NCI-H1048 (cell line): ENCODE measurements around the gene JAKMIP2.
A peak's percentile ranks its signal among the peaks of the same experiment; 100 is the strongest.

ENCODE experiments used
- DNase-seq: peaks from one replicate; lab custom pipeline; 2025; lab: John Stamatoyannopoulos, UW

The JAKMIP2 gene

DNA sequence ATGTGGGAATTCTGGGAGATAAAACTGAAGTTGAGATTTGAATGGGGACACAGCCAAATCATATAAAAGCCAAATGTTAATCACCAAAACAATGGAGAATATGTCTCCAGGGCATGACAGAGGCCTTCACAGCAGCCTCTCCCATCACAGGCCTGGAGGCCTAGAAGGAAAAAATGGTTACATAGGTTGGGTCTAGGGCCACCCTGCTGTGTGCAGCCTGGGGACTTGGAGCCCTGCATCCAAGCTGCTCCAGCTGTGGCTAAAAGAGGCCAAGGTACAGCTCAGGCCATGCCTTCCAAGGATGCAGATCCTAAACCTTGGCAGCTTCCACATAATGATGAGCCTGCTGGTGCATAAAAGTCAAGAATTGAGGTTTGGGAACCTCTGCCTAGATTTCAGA, 85.1 kb downstream of the JAKMIP2 start:
- DNase-seq = no peak

DNA sequence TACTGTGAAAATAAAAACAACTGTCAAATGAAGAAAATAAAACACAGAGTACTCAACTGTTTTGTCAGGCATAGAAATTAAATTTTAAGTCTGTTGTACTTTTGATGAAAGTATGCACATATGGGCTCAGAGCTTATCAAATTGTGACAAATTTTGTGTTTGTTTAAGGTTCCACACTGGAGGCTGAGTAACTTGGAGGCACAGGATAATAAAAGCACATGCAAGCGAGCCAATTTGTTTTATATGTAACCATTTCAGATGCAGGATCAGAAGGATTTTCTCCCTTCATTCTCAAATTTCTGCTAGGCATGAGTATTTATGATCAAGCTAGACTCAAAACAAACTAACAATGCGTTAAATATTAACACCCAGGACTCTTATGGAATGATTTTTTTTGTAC, 87.8 kb downstream of the JAKMIP2 start:
- no peak for DNase-seq

DNA sequence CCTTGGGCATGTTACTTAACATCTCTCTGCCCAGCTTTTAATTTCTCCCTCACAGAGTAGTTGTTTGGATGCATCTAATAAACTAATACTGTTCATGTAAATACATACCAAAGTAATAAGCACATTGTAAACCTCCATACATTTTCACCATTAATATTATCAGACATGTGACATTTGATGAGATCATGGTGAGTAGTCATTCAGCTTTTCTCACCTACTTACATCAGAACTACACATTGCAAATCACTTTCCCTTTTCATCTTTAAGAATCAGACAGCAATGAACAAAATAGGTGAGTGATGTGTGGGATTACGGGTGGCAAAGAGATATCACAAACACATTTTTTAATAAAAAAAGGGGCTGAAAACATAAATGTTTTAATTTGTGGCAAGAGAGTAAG, 89.3 kb downstream of the JAKMIP2 start:
- DNase-seq = no peak

DNA sequence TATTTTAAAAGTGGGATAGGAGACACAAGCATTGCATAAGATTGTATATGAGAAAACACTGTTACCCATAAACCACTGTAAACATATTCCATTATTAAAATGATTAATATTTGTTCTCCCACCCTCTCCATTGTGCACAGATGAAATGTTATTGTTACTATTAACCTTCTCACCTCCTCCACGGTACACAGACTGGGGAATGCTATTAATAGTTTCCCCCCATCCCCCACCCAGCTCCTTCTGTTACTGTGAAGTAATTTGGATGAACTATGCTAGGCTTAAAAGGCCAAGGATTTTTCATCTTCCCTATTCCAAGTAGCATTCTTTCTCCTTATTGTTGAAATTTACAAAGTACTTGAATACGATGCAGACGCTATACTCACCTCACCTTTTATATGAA, 91.4 kb downstream of the JAKMIP2 start:
- no peak for DNase-seq

DNA sequence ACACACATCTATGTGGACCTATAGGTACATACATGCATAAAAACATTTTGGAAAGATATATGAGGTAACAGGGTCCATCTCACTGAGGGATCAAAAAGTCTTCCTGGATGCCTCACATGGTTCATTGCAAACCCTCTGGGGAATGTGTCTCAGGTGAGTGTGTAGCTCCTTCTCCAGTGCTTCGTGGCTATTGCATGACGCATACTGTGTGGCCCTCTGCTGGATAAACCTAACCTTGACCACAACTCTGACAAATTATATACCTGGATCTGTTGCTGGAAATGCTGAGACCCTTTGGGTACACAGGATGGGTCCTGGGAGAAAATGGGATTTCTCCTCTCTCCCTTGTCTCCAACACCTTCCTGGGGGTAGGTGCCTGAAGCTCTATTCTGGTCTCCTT, 91.9 kb downstream of the JAKMIP2 start:
- no peak for DNase-seq

DNA sequence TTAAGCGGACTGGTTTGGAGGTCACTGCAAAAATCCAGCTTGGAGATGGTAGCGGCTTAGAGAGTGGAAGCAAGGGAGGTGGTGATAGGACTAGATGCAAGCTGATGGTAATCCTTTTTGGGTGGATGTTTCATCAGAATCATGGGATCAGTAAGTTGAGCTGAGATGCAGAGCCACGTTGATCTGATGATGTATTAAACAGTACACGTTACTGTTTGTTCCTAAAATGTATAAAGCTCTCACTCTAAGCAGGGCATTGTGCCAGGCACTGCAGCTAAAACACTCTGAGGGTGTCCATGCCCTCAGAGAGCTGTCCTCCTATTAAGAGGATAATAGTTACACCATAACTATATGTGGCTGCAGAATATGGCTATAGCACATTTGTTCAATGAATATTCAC, 93.1 kb downstream of the JAKMIP2 start:
- no peak for DNase-seq

DNA sequence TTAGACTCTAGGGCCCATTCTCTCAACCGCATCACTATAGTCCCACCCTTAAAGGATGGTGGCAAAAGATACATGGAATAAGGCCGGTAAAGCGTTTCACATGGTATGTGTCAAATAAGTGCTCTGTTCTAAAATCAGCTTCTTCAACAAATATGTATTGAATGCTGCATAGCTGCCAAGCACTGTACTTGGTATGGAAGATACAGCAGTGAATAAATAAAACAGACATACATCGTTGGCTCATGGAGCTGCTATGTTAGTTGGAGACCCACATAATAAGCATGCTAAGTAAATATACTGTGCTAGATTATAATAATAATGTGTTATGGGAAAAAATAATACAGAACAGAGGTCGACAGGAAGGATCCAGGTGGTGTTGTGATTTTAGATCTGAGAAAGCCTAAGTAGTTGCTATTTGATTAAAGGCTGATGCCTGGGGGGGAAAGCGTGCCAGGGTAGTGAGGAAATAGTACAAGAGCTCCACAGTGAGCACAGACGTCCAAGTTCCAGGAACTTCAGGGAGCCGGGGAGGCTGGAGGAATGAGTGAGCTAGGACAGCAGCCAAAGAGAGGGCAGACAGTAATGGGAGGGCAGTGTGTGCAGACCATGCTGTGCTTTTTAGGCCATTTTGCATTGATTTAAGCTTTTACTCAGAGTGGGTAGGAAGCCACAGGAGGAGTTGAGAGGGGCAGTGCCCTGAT, 93.7 kb downstream of the JAKMIP2 start:
- no peak for DNase-seq

DNA sequence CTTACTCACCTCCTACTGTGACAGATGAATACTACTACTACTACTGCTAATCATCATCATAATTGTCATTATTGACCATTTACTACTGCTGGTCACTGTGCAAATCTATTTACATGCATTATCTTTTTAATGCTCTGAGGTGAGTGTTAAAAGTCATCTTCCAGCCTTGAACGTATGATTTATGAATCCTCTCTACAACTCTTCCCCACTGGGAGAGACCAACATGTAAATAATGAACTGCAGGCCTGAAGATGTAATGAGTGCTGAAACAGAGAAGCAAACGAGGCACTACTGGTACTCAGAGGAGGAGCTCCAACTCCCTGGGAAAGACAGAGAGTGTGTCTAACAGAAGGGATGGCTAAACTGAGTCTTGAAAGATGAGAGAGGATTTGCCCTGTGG, 95.4 kb downstream of the JAKMIP2 start:
- no peak for DNase-seq

DNA sequence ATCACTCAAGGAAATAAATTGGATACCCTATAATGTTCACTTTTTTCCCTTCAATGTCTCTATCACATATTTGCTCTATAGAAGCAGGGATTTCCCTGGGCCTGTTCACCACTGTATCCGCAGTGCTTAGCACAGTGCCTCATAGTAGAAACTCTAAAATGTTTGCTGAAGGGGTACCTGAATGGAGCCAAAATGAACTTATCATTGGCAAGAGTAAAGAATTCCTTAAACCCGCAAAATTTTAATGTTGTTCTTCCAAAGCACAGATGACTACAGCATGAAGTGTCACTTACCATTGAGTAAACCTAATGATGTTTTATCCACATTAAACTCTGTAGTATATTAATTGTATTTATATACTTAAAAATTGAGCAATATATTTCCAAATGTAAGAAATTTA, 96.1 kb downstream of the JAKMIP2 start:
- DNase-seq = no peak

DNA sequence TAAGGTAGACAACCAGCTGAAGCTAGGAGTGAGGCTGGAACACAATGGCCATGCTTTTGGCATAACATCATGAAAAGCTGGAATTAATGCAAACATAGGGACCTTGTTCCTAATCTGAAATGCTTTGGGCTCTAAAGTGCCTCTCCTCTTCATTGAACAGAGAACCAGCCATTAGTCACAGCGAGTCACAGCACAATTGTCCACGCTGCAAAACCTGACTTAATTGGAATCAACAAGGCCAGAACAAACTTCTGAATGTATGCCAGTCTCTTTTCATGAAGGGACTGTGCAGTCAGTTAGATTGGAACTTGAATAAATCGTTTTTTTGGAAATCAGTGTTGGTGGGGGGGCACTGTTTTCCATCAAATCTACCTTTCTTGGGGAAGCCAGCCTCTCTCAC, 96.5 kb downstream of the JAKMIP2 start:
- no peak for DNase-seq

DNA sequence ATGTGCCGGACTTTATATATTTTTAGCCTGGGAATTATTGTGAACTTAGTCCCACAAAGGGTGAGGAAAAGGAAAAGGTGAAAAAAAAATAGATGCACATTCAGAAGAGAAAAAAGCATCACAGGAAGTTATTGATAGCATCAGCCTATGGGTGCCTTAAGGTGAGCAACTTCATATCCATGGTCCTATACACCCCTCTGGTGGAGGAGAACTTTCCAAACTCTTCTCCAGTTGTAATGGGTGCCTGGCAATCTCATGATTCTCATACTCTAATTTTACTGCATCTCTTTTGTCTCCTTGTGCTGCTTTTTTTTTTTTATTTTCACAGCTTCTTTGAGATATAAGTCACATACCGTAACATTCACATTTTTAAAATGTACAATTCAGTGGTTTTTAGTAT, 107.4 kb downstream of the JAKMIP2 start:
- DNase-seq = no peak

DNA sequence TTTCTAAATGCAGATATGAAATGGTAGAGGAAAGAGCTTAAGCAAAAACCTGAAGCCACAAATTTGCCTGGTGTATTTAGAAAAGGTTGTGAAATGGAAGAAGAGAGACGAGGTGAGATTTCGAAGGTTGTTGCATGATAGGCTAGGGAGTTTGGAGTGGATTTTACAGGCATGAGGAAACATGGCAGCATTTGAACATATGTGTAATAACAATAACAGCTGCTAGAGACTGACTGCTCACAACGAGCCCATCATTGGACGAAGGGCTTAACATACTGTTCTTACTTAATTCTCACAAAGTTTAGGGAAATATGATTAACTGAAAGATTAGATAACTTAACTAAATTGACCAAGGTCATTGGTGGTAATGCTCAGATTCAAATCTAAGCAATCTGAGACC, 108.1 kb downstream of the JAKMIP2 start:
- no peak for DNase-seq

DNA sequence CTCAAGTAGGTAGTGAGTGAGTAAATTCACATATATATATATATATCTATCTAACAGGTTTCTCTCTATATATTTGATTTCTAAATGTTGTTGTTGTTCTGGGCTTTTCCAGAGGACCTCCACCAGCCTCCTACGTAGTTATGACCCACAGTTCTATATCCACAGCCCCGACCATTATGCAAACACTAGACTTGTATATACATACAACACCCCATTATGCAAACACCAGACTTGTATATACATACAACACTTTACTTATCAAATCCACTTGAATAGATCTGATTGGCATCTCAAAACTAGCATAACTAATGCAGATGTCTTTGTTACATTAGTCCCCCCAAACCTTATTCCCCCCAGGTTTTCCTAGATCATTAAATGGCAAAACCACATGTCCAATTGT, 108.7 kb downstream of the JAKMIP2 start:
- no peak for DNase-seq

DNA sequence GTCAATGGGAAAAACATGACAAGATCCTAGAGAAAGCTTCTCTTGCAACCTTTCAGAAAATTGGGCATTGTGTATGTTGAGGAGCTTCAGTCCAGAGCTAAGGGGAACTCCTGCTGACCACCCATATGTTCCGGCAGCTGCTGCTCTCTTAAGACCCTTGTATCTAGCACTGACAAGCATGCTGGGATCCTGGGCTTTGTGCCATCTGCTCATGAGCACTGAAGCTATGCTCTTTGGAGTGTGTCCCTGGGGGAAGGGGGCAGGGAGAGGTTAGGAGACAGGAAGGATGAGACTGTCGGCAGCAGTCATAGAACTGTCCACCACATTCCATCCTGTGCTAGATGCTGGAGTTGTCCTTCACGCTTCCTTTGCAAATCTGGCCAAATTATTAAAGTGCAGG, 109.3 kb downstream of the JAKMIP2 start:
- no peak for DNase-seq

DNA sequence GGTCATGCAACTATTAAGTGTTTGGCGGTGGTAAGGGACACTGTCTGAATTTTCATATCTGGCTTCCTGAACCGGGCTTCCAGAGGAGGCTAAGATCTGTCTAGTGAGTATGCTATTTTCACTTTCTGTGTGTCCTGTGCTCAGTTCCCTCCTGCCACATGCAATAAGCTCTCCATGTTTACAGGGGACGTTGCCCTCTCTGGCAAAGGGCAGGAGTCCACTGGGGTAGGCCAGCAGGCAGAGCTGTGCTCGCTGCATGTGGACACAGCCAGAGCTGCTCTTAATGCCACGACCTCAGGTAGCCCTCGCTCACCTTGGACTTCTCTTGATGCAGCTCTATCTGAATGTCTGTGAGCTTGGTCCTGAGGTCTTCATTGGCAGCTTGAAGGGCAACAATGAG, 111.2 kb downstream of the JAKMIP2 start:
- DNase-seq = no peak

DNA sequence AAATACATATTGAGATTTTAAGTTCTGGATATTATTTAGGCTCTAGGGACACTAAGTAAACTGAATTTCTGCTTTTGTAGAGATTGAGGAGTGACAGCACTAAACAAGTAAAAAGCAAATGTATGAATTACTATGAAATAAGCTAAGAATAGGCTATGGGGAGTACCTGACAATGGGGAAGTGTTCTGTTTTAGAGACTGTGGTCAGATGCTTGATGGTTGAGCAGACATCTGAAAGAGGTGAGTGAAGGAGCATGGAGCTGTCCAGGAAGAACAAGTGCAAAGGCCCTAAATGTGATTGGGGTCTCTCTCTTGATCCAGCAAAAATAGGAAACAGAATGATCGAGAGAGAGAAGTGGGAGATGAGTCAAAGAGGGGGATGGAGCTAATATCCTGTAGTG, 111.7 kb downstream of the JAKMIP2 start:
- no peak for DNase-seq

DNA sequence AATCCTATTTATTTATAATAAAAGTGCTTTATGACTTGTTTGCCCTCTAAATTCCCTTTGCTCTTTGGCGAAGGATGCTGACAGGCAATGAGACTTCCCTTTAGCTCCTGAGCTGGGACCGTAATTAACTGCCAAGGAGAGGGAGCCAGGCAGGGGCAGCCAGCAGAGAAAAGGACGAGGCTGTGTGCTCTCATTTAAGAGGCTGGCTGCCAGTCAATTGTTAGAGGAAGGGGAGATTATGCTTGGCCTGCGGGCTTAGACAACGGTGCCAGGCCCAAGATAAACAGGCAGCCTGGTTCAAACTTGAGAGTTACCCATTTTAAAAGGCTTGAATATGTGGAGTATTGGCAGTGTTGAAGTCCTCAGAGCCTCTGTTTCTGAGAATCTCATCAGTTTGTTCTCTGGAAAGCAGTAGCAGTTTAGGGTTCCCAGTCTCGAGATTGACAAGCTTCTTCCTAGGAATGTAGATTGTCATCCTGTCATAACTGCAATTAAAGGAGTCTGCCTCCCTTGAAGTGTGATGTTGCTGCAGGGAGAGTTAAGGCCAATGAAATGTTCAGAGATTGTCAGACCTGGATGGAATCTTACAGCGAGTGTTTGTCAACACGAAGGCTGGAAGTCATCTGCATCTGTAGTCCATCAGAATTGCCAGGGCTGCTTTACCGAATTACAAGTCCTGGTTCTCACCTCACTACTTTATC, 113.2 kb downstream of the JAKMIP2 start:
- no peak for DNase-seq

DNA sequence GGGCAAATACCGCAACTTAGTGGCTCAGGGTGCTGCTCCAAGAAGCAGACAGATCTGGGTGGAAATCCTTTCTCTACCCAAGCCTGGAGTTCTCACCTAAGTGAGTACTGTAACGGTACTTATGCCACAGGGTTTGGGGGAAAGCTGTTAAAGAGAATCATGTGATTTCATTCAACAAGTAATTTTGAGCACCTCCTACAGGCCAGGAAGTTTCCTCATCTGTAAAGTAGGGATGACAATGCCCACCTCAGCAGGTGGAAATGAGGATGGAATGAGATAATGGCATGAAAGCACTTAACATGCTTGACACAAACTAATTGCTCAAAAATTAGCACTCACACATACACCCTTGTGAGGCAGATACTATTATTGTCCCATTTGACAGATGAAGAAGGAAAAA, 114.1 kb downstream of the JAKMIP2 start:
- DNase-seq = no peak

DNA sequence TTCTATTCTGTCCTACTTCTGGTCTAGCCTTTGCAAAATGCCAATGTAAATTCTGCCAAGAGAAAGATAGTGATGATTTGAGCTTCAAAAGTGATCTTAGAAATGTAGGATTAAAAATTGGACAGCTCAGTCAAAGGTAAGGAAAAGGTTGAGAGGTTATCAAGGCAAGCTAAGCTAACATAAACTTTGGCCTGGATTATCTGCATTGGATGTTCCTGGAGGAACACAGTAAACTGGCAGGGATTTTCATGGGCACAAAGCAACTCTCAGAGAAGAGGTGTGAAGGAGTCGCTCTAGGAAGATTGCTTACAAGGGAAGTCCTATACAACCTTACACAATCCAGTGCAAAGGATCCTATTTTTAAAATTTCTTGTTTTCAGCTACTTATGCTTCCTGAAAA, 115.2 kb downstream of the JAKMIP2 start:
- DNase-seq = no peak

DNA sequence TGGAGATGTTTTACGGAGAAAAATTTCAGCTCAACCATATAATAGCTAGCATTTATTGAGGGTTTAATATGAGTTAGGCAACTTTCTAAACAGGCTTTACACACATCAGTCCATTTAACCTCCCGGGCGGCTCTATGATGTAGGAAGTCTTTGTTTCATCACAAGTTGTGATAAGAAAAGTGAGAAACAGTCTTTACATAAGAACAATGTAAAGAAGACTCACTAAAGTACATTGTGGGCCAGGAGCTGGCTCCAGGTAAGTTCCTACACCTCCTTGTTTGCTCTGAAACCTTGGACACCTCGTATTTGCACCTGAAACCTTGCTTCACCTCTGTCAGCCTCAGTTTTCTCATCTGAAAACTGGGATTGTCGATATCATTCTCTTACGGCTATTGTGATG, 116.1 kb downstream of the JAKMIP2 start:
- DNase-seq = no peak

DNA sequence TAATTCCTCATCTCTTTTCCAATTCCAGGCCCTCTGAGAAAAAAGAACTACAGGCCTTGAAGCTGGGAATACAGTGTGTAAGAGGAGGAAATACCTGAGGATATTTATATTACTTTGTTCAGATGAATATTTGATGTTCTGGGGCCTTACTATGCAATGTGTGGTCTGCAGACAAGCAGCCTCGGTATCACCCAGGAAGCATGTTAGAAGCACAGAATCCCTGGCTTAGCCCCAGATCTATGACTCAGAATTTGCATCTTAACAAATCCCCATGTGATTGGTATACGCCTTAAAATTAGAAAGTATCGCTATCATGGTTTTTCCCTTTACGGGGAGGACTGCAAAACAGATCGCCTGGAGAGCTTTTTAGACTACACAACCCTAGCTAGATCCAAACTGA, 121.0 kb downstream of the JAKMIP2 start:
- peak; percentile 7 for DNase-seq

DNA sequence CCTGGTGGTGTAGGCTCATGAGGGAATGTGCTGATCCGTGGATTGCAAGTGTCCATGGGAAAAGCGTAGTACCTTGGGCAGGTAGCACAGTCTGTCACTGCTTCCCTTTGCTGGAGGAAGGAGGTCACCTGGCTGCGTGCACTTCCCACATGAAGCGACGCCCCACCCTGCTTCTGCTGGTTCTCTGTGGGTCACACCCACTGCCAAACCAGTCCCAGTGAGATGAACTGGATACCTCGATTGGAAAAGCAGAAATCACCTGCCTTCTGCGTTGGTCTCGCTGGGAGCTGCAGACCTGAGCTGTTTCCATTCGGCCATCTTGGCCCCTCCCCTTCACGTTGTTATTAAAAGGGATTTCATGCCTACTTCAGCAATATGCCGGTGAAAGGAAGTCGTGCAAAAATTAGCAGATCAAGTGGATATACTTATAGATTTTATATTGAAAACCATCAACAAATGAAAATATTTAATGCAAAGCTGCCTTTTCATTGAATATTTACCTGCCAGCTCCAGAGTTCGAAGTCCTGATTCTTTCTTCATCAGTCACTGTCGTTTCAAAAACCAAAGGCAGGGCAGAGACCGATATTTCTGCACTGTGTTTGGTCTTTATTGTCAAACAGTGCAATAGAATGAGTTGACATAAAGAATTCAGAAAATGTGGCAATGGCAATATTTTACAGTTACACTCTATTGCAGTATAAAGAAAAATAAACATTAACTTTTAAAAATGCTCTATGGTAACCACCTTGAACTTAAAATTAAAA, 123.2 kb downstream of the JAKMIP2 start:
- no peak for DNase-seq

DNA sequence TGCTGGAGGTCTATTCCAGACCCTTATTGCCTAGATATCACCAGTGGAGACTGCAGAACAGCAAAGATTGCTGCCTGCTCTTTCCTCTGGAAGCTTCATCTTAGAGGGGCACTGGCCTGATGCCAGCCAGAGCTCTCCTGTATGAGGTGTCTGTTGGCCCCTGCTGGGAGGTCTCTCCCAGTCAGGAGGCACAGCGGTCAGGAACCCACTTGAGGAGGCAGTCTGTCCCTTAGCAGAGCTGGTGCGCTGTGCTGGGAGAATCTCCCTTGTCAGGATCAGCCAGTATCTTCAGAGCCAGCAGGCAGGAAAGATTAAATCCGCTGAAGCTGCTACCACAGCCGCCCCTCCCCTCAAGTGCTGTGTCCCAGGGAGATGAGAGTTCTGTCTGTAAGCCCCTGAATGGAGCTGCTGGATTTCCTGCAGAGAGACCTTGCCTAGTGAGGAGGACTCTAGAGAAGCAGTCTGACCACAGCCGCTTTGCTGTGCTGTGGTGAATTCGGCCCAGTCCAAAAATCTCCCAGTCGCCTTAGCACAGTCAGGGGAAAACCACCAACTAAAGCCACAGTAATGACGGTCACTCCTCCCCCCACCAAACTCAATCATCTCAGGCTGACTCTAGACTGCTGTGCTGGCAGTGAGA, 124.1 kb downstream of the JAKMIP2 start:
- DNase-seq = no peak
